ENCODE results near the gene RAC3.

DNA sequence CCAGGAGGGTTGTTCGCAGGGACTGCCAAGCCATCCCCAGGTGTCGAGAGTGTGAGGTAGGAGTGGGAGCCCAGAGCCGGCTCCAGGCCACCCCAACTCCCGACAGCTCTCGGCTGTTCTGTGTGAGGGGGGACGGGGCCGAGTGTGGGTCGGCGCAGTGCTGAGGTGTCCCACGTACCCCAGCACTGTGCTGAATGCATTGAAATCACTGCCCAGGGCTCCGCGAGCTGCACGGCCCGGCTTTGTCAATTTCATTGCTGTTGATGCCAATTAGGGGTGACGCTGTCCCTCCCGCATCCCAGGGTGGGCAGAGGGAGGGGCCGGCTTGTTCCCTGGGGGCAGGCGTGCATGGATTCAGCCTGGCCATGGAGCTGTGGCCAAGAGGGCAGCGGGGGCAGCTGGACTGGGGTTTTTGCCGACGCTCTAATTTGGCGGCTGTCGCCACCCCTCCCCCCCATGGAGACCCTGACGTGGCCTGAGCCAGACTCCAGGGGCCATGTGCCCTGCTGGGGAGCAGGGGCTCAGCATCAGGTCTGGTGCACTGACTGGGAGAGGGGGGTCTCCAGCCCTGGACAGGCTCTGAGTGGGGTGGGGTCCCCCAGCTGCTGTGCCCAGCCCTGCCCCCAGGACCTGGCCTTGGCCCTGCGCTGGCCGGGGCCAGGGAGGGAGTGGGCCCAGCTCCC, 23.1 kb upstream of the RAC3 start:
- TF ChIP-seq, protein P1, sequence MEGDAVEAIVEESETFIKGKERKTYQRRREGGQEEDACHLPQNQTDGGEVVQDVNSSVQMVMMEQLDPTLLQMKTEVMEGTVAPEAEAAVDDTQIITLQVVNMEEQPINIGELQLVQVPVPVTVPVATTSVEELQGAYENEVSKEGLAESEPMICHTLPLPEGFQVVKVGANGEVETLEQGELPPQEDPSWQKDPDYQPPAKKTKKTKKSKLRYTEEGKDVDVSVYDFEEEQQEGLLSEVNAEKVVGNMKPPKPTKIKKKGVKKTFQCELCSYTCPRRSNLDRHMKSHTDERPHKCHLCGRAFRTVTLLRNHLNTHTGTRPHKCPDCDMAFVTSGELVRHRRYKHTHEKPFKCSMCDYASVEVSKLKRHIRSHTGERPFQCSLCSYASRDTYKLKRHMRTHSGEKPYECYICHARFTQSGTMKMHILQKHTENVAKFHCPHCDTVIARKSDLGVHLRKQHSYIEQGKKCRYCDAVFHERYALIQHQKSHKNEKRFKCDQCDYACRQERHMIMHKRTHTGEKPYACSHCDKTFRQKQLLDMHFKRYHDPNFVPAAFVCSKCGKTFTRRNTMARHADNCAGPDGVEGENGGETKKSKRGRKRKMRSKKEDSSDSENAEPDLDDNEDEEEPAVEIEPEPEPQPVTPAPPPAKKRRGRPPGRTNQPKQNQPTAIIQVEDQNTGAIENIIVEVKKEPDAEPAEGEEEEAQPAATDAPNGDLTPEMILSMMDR (IDR thresholded peaks at IDR 0.05 in 4 of 5, conservative IDR thresholded peaks at IDR 0.05 in 1 of 5) = no peak
- no peak for TF ChIP-seq POLR2A (IDR thresholded peaks at IDR 0.05)

All from gastrocnemius medialis (tissue), 4 donors.